DLD1 (cell line): Measurements from ENCODE around the gene OR8A1.

Experiments
- in situ Hi-C: cut with HindIII; loops from 2 replicates; pipeline ENCODE4 v1.10.0; 2017; ENCODE audit warnings: low sequenced_read_pairs

OR8A1 gene

GRCh38 chr11:124569697-124570096 lies at the start of gene OR8A1:
TSS of gene OR8A1 (plus strand) at chr11:124569997. CDS start at chr11:124570120, 123 bp downstream.
- in situ Hi-C loops = no loop called here

DNA sequence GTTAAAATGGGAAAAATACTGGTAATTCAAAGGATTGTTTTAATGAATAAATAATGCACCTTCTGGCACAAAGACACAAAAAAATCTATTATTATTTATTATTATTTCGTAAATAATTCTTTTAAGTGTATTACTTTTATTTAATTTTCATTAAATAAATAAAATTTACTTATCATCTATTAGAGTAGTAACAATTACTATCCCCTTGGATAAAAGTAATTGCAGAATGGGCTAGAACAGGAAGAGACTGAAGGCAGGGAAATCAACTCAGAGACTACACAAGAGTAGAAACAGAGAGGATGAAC lies 49.3 kb upstream of the OR8A1 start:
- in situ Hi-C loops = no loop called here

DNA sequence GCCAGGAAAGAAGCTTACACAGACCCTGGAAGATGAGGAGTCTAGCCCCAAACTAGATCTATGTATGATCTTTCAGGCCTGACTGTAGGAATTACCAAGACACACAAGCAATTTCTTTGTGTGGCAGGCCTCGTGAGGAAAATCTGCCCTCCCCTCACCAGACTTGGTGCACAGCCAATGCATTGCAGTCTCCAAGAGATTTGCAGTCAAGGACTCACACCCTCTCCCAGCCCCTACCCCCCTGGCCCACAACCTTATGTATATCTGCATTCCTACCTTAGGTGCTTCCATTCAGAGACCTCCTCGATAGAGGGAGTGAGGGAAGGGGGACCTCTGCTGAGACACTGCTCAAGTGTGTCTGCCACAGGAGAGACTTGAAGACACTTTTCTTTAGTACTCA lies 36.2 kb upstream of the OR8A1 start:
- in situ Hi-C loops = no loop called here

- in situ Hi-C loops = no loop called here
Measured at GRCh38 chr11:124534051-124534450, 35.7 kb upstream of the OR8A1 start.

- in situ Hi-C loops = no loop called here
Measured at GRCh38 chr11:124535552-124536232, 34.1 kb upstream of the OR8A1 start.

DNA sequence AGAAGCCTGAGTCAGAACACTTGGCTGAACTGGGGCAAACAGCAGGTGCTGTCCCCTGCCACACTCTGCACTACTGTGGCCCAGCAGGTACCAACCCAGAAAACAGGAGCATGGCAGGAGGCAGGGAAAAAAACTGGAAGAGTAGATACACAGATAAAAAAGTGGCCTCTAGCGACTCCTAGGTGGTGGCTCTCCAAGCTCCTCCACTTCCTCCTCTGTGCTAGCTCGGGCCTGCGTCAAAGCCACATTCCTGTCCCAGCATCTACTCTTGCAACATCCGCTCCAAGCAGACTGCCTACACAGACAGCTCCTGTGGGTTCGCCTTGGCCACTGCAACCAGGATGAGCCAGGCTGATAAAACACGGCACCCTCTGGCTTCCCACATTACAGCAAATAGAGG lies 33.3 kb upstream of the OR8A1 start:
- in situ Hi-C loops = no loop called here

- in situ Hi-C loops = no loop called here
Measured at GRCh38 chr11:124538019-124538418, 31.8 kb upstream of the OR8A1 start.

DNA sequence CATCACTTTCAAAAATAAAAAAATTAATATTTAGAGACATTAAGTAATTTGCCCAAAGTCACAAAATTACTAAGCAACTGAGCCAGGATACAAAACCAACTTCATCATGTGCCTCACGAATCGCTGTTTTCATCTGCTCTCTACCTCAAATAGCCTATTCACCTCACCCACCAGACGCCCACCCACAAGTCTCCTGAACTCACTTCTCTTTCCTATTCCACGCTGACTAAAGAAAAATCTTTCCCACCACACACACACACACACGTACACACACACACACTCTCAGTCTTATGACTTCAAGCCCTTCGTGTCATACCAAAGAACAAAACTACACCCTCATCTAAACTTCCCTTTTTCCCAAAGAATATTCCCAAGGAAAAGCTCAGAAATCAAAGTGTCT lies 28.6 kb upstream of the OR8A1 start:
- in situ Hi-C loops = no loop called here

- in situ Hi-C loops = no loop called here
Measured at GRCh38 chr11:124543145-124543544, 26.7 kb upstream of the OR8A1 start.

- in situ Hi-C loops = no loop called here
Measured at GRCh38 chr11:124543554-124543953, 26.2 kb upstream of the OR8A1 start, which contains the start of gene OR8B12. TSS of gene OR8B12 (minus strand) at chr11:124543654. CDS start at chr11:124543654, 0 bp downstream.

- in situ Hi-C loops = no loop called here
Measured at GRCh38 chr11:124551189-124551588, 18.6 kb upstream of the OR8A1 start.

- in situ Hi-C loops = no loop called here
Measured at GRCh38 chr11:124551987-124552386, 17.8 kb upstream of the OR8A1 start.

GRCh38 chr11:124556828-124557227 lies 13.0 kb upstream of the OR8A1 start:
- in situ Hi-C loops = no loop called here

DNA sequence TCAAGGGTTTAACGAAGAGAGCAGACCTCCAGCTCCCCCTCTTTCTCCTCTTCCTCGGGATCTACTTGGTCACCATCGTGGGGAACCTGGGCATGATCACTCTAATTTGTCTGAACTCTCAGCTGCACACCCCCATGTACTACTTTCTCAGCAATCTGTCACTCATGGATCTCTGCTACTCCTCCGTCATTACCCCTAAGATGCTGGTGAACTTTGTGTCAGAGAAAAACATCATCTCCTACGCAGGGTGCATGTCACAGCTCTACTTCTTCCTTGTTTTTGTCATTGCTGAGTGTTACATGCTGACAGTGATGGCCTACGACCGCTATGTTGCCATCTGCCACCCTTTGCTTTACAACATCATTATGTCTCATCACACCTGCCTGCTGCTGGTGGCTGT lies 363 bp downstream of the OR8A1 start:
- in situ Hi-C loops = no loop called here

DNA sequence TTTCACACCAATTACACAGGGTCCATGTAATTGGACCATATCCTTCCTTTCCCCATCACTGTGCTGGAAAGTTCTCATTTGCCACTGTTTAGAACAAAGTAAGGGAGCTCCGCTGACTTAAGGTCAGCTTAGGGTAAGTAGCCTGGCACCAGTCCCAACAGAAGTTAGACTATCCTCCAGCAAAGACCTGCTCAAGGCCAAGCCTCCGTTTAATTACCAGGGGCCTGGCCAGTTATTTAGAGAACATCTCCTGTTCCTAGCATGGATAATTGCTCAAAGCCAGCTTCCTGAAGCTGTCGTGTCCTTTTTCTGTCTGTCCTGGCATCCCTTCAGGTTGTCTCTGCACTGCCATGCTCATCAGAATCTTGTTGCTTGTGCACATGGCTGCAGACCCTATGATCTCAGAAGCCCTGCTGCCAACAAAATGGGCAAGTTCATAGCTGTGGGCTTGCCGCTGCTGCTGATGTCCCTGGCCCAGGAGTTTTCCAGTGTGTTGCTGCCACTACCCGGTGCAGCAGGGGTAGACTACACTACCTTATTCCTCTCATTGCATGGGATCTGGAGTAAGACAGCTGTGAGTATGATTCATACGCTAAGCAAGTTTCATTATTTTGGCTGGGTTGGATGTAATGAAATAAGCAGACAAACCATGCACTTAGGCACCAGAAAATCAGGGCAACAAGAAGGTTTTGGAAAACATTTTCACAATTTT lies 8.1 kb downstream of the OR8A1 start:
- in situ Hi-C loops = no loop called here

DNA sequence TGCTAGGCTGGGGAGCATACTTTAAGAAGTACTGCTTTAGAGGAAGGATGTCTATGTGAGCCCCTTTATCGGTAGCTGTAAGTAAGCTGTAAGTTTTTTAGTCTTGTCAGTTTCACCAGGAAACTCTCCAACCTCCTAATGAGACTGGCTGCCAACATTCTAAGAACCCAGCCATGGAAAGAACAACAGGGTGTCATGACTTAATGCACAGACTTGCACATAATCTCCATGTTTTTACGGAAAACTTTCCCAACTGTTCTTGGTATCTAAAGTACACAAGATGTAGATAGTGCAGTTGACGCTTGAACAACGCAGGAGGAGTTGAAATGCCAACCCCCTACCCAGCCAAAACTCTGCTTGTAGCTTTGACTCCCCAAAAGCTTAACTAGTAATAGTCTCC lies 9.0 kb downstream of the OR8A1 start:
- in situ Hi-C loops = no loop called here

DNA sequence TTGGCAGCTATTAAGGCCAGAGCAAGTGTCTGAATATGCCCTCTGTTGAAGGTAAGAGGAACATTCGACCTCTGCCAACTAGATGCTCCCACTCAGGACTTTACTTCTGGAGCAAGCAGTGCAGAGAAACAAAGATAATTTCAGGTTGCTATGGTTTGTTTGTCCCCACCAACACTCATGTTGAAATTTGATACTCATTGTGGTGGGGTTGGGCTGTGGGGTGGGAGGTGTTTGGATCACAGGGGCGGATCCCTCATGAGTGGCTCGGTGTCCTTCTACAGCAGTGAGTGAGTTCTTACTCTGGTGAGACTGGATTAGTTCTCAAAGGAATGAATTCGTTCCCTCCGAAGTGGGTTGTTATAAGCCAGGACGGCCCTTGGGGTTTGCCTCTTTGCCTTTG lies 12.0 kb downstream of the OR8A1 start:
- in situ Hi-C loops = no loop called here

GRCh38 chr11:124582565-124582964 lies 12.8 kb downstream of the OR8A1 start:
- in situ Hi-C loops = no loop called here

GRCh38 chr11:124583781-124584180 lies 14.0 kb downstream of the OR8A1 start:
- in situ Hi-C loops = no loop called here

- in situ Hi-C loops = no loop called here
Measured at GRCh38 chr11:124584681-124585372, 15.0 kb downstream of the OR8A1 start.

DNA sequence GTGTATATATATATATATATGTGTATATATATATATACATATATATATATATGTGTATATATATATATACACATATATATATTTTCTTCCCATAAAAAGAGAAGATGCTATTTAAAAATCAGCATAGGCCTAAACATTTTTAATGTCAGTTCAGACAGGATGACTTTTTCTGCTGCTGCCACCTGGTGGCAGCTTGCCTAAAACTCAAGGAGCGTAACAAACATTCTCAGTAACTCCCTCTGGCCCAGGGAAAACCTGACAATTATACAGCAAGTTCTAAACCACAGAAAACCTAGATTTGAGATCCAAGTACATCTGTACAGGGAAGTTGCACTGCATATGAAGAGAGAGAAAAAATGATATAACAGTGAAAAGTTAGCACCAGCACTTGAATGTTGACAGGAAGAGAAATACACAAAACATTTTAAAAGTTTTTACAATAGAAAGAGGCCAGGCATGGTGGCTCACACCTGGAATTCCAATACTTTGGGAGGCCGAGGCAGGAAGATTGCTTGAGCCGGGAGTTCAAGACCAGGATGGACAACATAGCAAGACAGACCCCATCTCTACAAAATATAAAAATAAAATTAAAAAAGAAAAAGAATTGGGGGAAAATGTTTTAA lies 16.6 kb downstream of the OR8A1 start:
- in situ Hi-C loops = no loop called here

- in situ Hi-C loops = no loop called here
Measured at GRCh38 chr11:124591430-124591829, 21.6 kb downstream of the OR8A1 start.
